IgD-negative memory B cell (primary cell): Measurements from ENCODE around the gene DMPK. TPM values are rescaled to one million over a fixed set of nuclear protein-coding genes. Genes with fewer than 3 reads are reported as not detected.
A peak's percentile ranks its signal among the peaks of the same experiment; 100 is the strongest.

Source experiments
- H3K27ac Mint-ChIP-seq, 3 donors: one replicate each; pipeline ENCODE4 v1.8.0; 2020 to 2022; ENCODE audit warnings: mild to moderate bottlenecking in 3 of 3, mixed read lengths in 3 of 3, moderate library complexity in 1 of 3
- H3K27me3 Mint-ChIP-seq: one replicate; pipeline ENCODE4 v1.8.0; 2021; ENCODE audit warnings: mixed read lengths
- H3K36me3 Mint-ChIP-seq: one replicate; pipeline ENCODE4 v1.8.0; 2020; ENCODE audit warnings: mild to moderate bottlenecking, mixed read lengths
- H3K4me1 Mint-ChIP-seq, 3 donors: one replicate each; pipeline ENCODE4 v1.8.0; 2020 to 2022; ENCODE audit warnings: mixed read lengths in 3 of 3, mild to moderate bottlenecking in 1 of 3
- H3K4me3 Mint-ChIP-seq, 4 donors: one replicate each; pipeline ENCODE4 v1.8.0; 2020 to 2022; ENCODE audit warnings: mild to moderate bottlenecking in 4 of 4, mixed read lengths in 4 of 4, moderate library complexity in 3 of 4
- H3K9me3 Mint-ChIP-seq, 3 donors: one replicate each; pipeline ENCODE4 v1.8.0; 2020 to 2021; ENCODE audit warnings: mixed read lengths in 3 of 3, mild to moderate bottlenecking in 1 of 3
- polyA plus RNA-seq: library from polyadenylated mRNA; unstranded; fragments of 300-500 nt; fragmentation: Illumina TruSeq; gene quantifications from one replicate; pipeline ENCODE4 v1.2.3, GENCODE V29; 2021

The DMPK gene
- polyA plus RNA-seq = 1.6 TPM

GRCh38 chr19:45782162-45782691, at the start of gene DMPK:
TSS of gene DMPK (minus strand) at chr19:45782490. CDS start at chr19:45782352, 138 bp downstream.
- Mint-ChIP-seq H3K4me3 (no peak within 1 kb of the TSS), H3K9me3 (no peaks in the 10 kb centered on the region), H3K27ac (no peak within 1 kb of the TSS), H3K27me3 (peaks cover 7% of the 10 kb centered on the region), H3K36me3 (peaks cover 2% of the 10 kb centered on the region), H3K4me1 (peaks cover 7 to 14% (median 11%) of the 10 kb centered on the region in 3 donors)

GRCh38 chr19:45828945-45829344, 46.7 kb upstream of the DMPK start:
- peak overlapping the region in 1 of 3 donors; percentile 19 for H3K27ac Mint-ChIP-seq
- H3K36me3 Mint-ChIP-seq = no peaks in the 10 kb centered on the region
- H3K9me3 Mint-ChIP-seq = no peaks in the 10 kb centered on the region
- H3K4me1 Mint-ChIP-seq = peaks cover 0 to 3% (median 0%) of the 10 kb centered on the region in 3 donors
- H3K27me3 Mint-ChIP-seq = no peaks in the 10 kb centered on the region
- H3K4me3 Mint-ChIP-seq = no peak overlapping the region

- Mint-ChIP-seq H3K36me3 (no peaks in the 10 kb centered on the region), H3K27me3 (no peaks in the 10 kb centered on the region), H3K9me3 (no peaks in the 10 kb centered on the region), H3K4me1 (peaks cover 0 to 3% (median 0%) of the 10 kb centered on the region in 3 donors), H3K27ac (no peak overlapping the region), H3K4me3 (no peak overlapping the region)
These were observed 46.2 kb upstream of the DMPK start for GRCh38 chr19:45828523-45828922.

GRCh38 chr19:45827459-45828093, 45.3 kb upstream of the DMPK start:
- Mint-ChIP-seq H3K36me3 (no peaks in the 10 kb centered on the region), H3K4me3 (peak overlapping the region in 1 of 4 donors; percentile 13), H3K27ac (no peak overlapping the region), H3K27me3 (no peaks in the 10 kb centered on the region), H3K4me1 (peaks cover 0 to 3% (median 0%) of the 10 kb centered on the region in 3 donors), H3K9me3 (no peaks in the 10 kb centered on the region)

- H3K4me1 Mint-ChIP-seq = peaks cover 0 to 3% (median 0%) of the 10 kb centered on the region in 3 donors
- no peaks in the 10 kb centered on the region for H3K36me3 Mint-ChIP-seq
- no peaks in the 10 kb centered on the region for H3K27me3 Mint-ChIP-seq
- H3K27ac Mint-ChIP-seq = no peak overlapping the region
- H3K4me3 Mint-ChIP-seq = no peak overlapping the region
- no peaks in the 10 kb centered on the region for H3K9me3 Mint-ChIP-seq
These were observed 44.6 kb upstream of the DMPK start for GRCh38 chr19:45826934-45827333.

GRCh38 chr19:45825917-45826893, 43.9 kb upstream of the DMPK start:
- Mint-ChIP-seq H3K36me3 (no peaks in the 10 kb centered on the region), H3K27ac (peak overlapping the region in 1 of 3 donors; percentile 80), H3K27me3 (no peaks in the 10 kb centered on the region), H3K4me1 (peaks cover 0 to 3% (median 0%) of the 10 kb centered on the region in 3 donors), H3K4me3 (no peak overlapping the region), H3K9me3 (no peaks in the 10 kb centered on the region)

- Mint-ChIP-seq H3K27ac (no peak overlapping the region), H3K9me3 (no peaks in the 10 kb centered on the region), H3K4me1 (peaks cover 0 to 3% (median 0%) of the 10 kb centered on the region in 3 donors), H3K36me3 (no peaks in the 10 kb centered on the region), H3K27me3 (no peaks in the 10 kb centered on the region), H3K4me3 (no peak overlapping the region)
These were observed 42.9 kb upstream of the DMPK start for GRCh38 chr19:45825263-45825605.

- Mint-ChIP-seq H3K27me3 (no peaks in the 10 kb centered on the region), H3K9me3 (no peaks in the 10 kb centered on the region), H3K4me1 (peaks cover 0 to 2% (median 0%) of the 10 kb centered on the region in 3 donors), H3K36me3 (no peaks in the 10 kb centered on the region), H3K4me3 (peak overlapping the region in 1 of 4 donors; percentile 37), H3K27ac (peak overlapping the region in 1 of 3 donors; percentile 50)
These were observed 42.4 kb upstream of the DMPK start for GRCh38 chr19:45824531-45825262.

- no peak overlapping the region for H3K27ac Mint-ChIP-seq
These were observed 41.8 kb upstream of the DMPK start for GRCh38 chr19:45824041-45824471.

GRCh38 chr19:45823182-45823581, 40.9 kb upstream of the DMPK start:
- no peaks in the 10 kb centered on the region for H3K9me3 Mint-ChIP-seq
- no peaks in the 10 kb centered on the region for H3K36me3 Mint-ChIP-seq
- H3K27me3 Mint-ChIP-seq = no peaks in the 10 kb centered on the region
- H3K4me3 Mint-ChIP-seq = no peak overlapping the region
- H3K27ac Mint-ChIP-seq = peak overlapping the region in 1 of 3 donors; percentile 57
- peaks cover 0 to 2% (median 0%) of the 10 kb centered on the region in 3 donors for H3K4me1 Mint-ChIP-seq

More at GRCh38 chr19:45824041-45824471, 41.8 kb upstream of the DMPK start:
- peak overlapping the region in 1 of 4 donors; percentile 37 for H3K4me3 Mint-ChIP-seq
- H3K36me3 Mint-ChIP-seq = no peaks in the 10 kb centered on the region
- H3K27me3 Mint-ChIP-seq = no peaks in the 10 kb centered on the region
- no peaks in the 10 kb centered on the region for H3K9me3 Mint-ChIP-seq
- peaks cover 0 to 2% (median 0%) of the 10 kb centered on the region in 3 donors for H3K4me1 Mint-ChIP-seq

- peaks cover 0 to 2% (median 0%) of the 10 kb centered on the region in 3 donors for H3K4me1 Mint-ChIP-seq
- H3K27ac Mint-ChIP-seq = no peak overlapping the region
- no peaks in the 10 kb centered on the region for H3K27me3 Mint-ChIP-seq
These were observed 40.4 kb upstream of the DMPK start for GRCh38 chr19:45822716-45823115.

GRCh38 chr19:45821570-45821969, 39.3 kb upstream of the DMPK start:
- Mint-ChIP-seq H3K4me3 (no peak overlapping the region), H3K36me3 (no peaks in the 10 kb centered on the region), H3K9me3 (no peaks in the 10 kb centered on the region), H3K27ac (no peak overlapping the region), H3K4me1 (peaks cover 3 to 8% (median 5%) of the 10 kb centered on the region in 3 donors), H3K27me3 (no peaks in the 10 kb centered on the region)

More at GRCh38 chr19:45822716-45823115, 40.4 kb upstream of the DMPK start:
- Mint-ChIP-seq H3K9me3 (no peaks in the 10 kb centered on the region), H3K4me3 (no peak overlapping the region), H3K36me3 (no peaks in the 10 kb centered on the region)

- Mint-ChIP-seq H3K27ac (no peak overlapping the region), H3K4me3 (no peak overlapping the region), H3K27me3 (no peaks in the 10 kb centered on the region), H3K36me3 (no peaks in the 10 kb centered on the region), H3K4me1 (peaks cover 3 to 8% (median 5%) of the 10 kb centered on the region in 3 donors), H3K9me3 (no peaks in the 10 kb centered on the region)
These were observed 38.8 kb upstream of the DMPK start for GRCh38 chr19:45821103-45821521.

- Mint-ChIP-seq H3K4me3 (no peak overlapping the region), H3K36me3 (no peaks in the 10 kb centered on the region), H3K27me3 (no peaks in the 10 kb centered on the region), H3K9me3 (no peaks in the 10 kb centered on the region), H3K4me1 (peaks cover 3 to 8% (median 5%) of the 10 kb centered on the region in 3 donors), H3K27ac (peak overlapping the region in 1 of 3 donors; percentile 64)
These were observed 38.3 kb upstream of the DMPK start for GRCh38 chr19:45820413-45821102.
